K562 (cell line): ENCODE data around the gene PIP5KL1. TPM values are rescaled to one million over a fixed set of nuclear protein-coding genes. Genes with fewer than 3 reads are reported as not detected.

Source experiments
- BDP1 ChIP-seq: IDR thresholded peaks from 3 replicates; pipeline ENCODE4 v1.6.1; 2011; ENCODE audit not compliant: insufficient read length, insufficient read depth
- CHD7 ChIP-seq: fragments of 200-600 bp; sonication (generic); IDR thresholded peaks from one replicate; pipeline ENCODE4 v1.6.1; 2012; ENCODE audit warnings: mild to moderate bottlenecking, low read depth, low read length, inconsistent platforms
- ETS1 ChIP-seq: conservative IDR thresholded peaks from 2 replicates; pipeline ENCODE4 v1.6.1; 2011; ENCODE audit warnings: low read depth, mild to moderate bottlenecking, low read length; ENCODE audit not compliant: control insufficient read depth
- FOXK2 ChIP-seq, 2 experiments: fragments of 450-650 bp; IDR thresholded peaks in 1 of 2; conservative IDR thresholded peaks in 1 of 2; 2 replicates each; pipeline ENCODE4 v1.6.1; 2016; ENCODE audit warnings: low read depth in 2 of 2, mild to moderate bottlenecking in 1 of 2
- GATA2 ChIP-seq: sonication (generic); formaldehyde crosslinking; IDR thresholded peaks from 2 replicates; pipeline ENCODE4 v1.4.0; 2020; ENCODE audit warnings: mild to moderate bottlenecking, missing genetic modification reagents
- RFX7 ChIP-seq: fragments of 250-450 bp; sonication (Bioruptor Pico); IDR thresholded peaks from 2 replicates; pipeline ENCODE4 v1.5.1; 2021; ENCODE audit warnings: mild to moderate bottlenecking
- TAF1 ChIP-seq: IDR thresholded peaks from 2 replicates; pipeline ENCODE4 v1.6.1; 2011; ENCODE audit warnings: mild to moderate bottlenecking, low read length, moderate library complexity; ENCODE audit not compliant: insufficient read depth, control insufficient read depth, severe bottlenecking; ENCODE audit errors: extremely low read depth
- ZNF592 ChIP-seq: fragments of 450-650 bp; IDR thresholded peaks from 2 replicates; pipeline ENCODE4 v1.6.1; 2017; ENCODE audit warnings: antibody characterized with exemption, mild to moderate bottlenecking
- ZNF766 ChIP-seq: fragments of 200-800 bp; sonication (Bioruptor generic); conservative IDR thresholded peaks from 2 replicates; pipeline ENCODE4 v1.6.1; 2016; ENCODE audit warnings: missing genetic modification characterization, missing compliant biosample characterization
- ZNF830 ChIP-seq: fragments of 250-450 bp; sonication (Bioruptor Pico); IDR thresholded peaks from 2 replicates; pipeline ENCODE4 v1.5.0; 2021; ENCODE audit warnings: mild to moderate bottlenecking
- polyA plus RNA-seq, 8 experiments: library from polyadenylated mRNA; depleted of rRNA in 4 of 8; stranded (reverse) in 5 of 8; unstranded in 3 of 8; fragments of >200 nt; fragmentation: Nextera tagmentation in 2 of 8; fragmentation: Illumina TruSeq in 1 of 8; extraction: Ambion mirVana in 2 of 8; extraction: Trizol in 1 of 8; gene quantifications; 2 replicates each; pipeline versions ENCODE4 v1.2.1 to v1.2.3, GENCODE V29; 2011 to 2014; ENCODE audit warnings: inconsistent platforms in 1 of 8, missing spikeins in 1 of 8
- total RNA-seq, 7 experiments: library from RNA; depleted of rRNA in 6 of 7; stranded (reverse); fragments of >200 nt in 6 of 7; fragmentation: Illumina TruSeq in 2 of 7; extraction: Trizol in 2 of 7; gene quantifications; 2 replicates each; pipeline versions ENCODE4 v1.2.1 to v1.2.3, GENCODE V29; 2011 to 2021; ENCODE audit warnings: low replicate concordance in 1 of 7

PIP5KL1 gene
- total and polyA plus RNA-seq, 9 of the 15 experiments (the other 6 are each of a cell fraction or from before 2014, with no cell fraction given) = 0.18 to 4.8 (median 1.2) TPM

GRCh38 chr9:127878001-127878651 lies 52.5 kb downstream of the PIP5KL1 start (continued):
- TF ChIP-seq ETS1 (no peak), GATA2 (CRISPR knock-in tag) (no peak), TAF1 (no peak), ZNF830 (CRISPR knock-in tag) (no peak), RFX7 (no peak), BDP1 (no peak), ZNF592 (peak; percentile 54; the same call in 1 of the 2 replicates), FOXK2 (conservative IDR thresholded peaks at IDR 0.05 in 1 of 2, IDR thresholded peaks at IDR 0.05 in 1 of 2; ENCODE audit: low read depth in 2 of 2) (no peak), CHD7 (no peak), ZNF766 (CRISPR knock-in tag) (no peak)
